Prostate gland (tissue), 2 donors: ENCODE data around the gene RGPD5. TPM values are rescaled to one million over a fixed set of nuclear protein-coding genes. Genes with fewer than 3 reads are reported as not detected.
"Not testable (repeated sequence)": the region's sequence is repeated elsewhere in the genome, so short reads cannot be mapped to it uniquely, and the experiment has no call there.

Experiments used
- DNase-seq: peaks from one replicate; pipeline ENCODE4 v3.0.0-alpha.2; 2019; ENCODE audit warnings: low spot score
- H3K27ac ChIP-seq, 2 donors: fragments of 200-600 bp; sonication (generic); 2 replicates each; pipeline ENCODE4 v1.5.1; 2017 to 2019
- H3K27me3 ChIP-seq: fragments of 200-600 bp; sonication (generic); replicated peaks from 2 replicates; pipeline ENCODE4 v1.5.1; 2019; ENCODE audit not compliant: insufficient read depth
- H3K36me3 ChIP-seq, 2 donors: fragments of 200-600 bp; sonication (generic); 1 replicate in 1 of 2; 2 replicates in 1 of 2; pipeline versions ENCODE4 v1.5.1 to v1.8.1; 2017 to 2019
- H3K4me1 ChIP-seq: fragments of 200-600 bp; sonication (generic); replicated peaks from 2 replicates; pipeline ENCODE4 v1.5.1; 2019
- H3K4me3 ChIP-seq, 2 donors: fragments of 200-600 bp; sonication (generic); 2 replicates each; pipeline ENCODE4 v1.5.1; 2017 to 2019
- H3K9me3 ChIP-seq: fragments of 200-600 bp; sonication (generic); 2 replicates; pipeline ENCODE4 v1.5.1; 2017
- WGBS: methylation state at CpG from one replicate; pipeline ENCODE4 v1.1.5; 2018; 5-methylcytosine and 5-hydroxymethylcytosine counted together
- intact Hi-C: fragments of 100-400 bp; cut with DNase I; formaldehyde crosslinking; loops from one replicate; pipeline ENCODE4 v1.14.2; 2022
- total RNA-seq, 2 donors: library from RNA; depleted of rRNA; stranded (reverse); fragments of >200 nt; gene quantifications; one replicate each; pipeline ENCODE4 v1.1.0, GENCODE V29; 2016

Gene RGPD5
- 100 to 1,000 TPM in 1 of 2 donors, 10 to 100 TPM in 1; 13.3 to 236 TPM for total RNA-seq

- H3K4me1 ChIP-seq, H3K36me3 ChIP-seq, H3K9me3 ChIP-seq, intact Hi-C loops, H3K27me3 ChIP-seq, H3K27ac ChIP-seq, H3K4me3 ChIP-seq, DNase-seq: not testable (repeated sequence)
- no CpG with 5 or more reads among the region's 77 CpGs for WGBS
Measured at GRCh38 chr2:109794074-109794737, at the start of gene RGPD5. TSS of gene RGPD5 (plus strand) at chr2:109794305. CDS start at chr2:109794466, 161 bp downstream.

GRCh38 chr2:109751572-109751971 is 42.5 kb upstream of the RGPD5 start:
- H3K27me3 ChIP-seq, DNase-seq, H3K9me3 ChIP-seq, H3K27ac ChIP-seq, H3K36me3 ChIP-seq, H3K4me1 ChIP-seq, H3K4me3 ChIP-seq, intact Hi-C loops: not testable (repeated sequence)
- no CpG with 5 or more reads among the region's 6 CpGs for WGBS

GRCh38 chr2:109757163-109757824 is 36.8 kb upstream of the RGPD5 start:
- H3K4me1 ChIP-seq, H3K27ac ChIP-seq, DNase-seq, H3K27me3 ChIP-seq, H3K9me3 ChIP-seq, H3K36me3 ChIP-seq, intact Hi-C loops, H3K4me3 ChIP-seq: not testable (repeated sequence)
- no CpG with 5 or more reads among the region's 3 CpGs for WGBS

- H3K36me3 ChIP-seq, DNase-seq, intact Hi-C loops, H3K4me1 ChIP-seq, H3K27ac ChIP-seq, H3K27me3 ChIP-seq, H3K9me3 ChIP-seq: not testable (repeated sequence)
- peak overlapping the region; percentile 8 to 27 for H3K4me3 ChIP-seq
- 0% methylated on average over 23 of the region's 106 CpGs for WGBS
Measured at GRCh38 chr2:109760265-109761042, 33.7 kb upstream of the RGPD5 start.

- DNase-seq, H3K4me3 ChIP-seq, intact Hi-C loops: not testable (repeated sequence)
Measured at GRCh38 chr2:109761043-109761454, 33.1 kb upstream of the RGPD5 start.

GRCh38 chr2:109761976-109762375 is 32.1 kb upstream of the RGPD5 start:
- H3K36me3 ChIP-seq, H3K4me3 ChIP-seq, DNase-seq, H3K4me1 ChIP-seq, H3K27ac ChIP-seq, intact Hi-C loops, H3K9me3 ChIP-seq, H3K27me3 ChIP-seq: not testable (repeated sequence)
- 83% methylated on average over 1 of the region's 5 CpGs for WGBS

More at GRCh38 chr2:109761043-109761454, 33.1 kb upstream of the RGPD5 start:
- not testable (repeated sequence) for H3K9me3 ChIP-seq, H3K4me1 ChIP-seq, H3K36me3 ChIP-seq, H3K27ac ChIP-seq, H3K27me3 ChIP-seq
- no CpG with 5 or more reads among the region's 23 CpGs for WGBS

GRCh38 chr2:109766074-109766473 is 28.0 kb upstream of the RGPD5 start:
- H3K4me1 ChIP-seq, H3K4me3 ChIP-seq, H3K9me3 ChIP-seq, H3K36me3 ChIP-seq, intact Hi-C loops, DNase-seq, H3K27ac ChIP-seq, H3K27me3 ChIP-seq: not testable (repeated sequence)
- 88% methylated on average over 4 of the region's 11 CpGs for WGBS

- WGBS = 78% methylated on average over 6 of the region's 8 CpGs
- DNase-seq, H3K9me3 ChIP-seq, H3K4me3 ChIP-seq, H3K27me3 ChIP-seq, intact Hi-C loops, H3K27ac ChIP-seq, H3K36me3 ChIP-seq, H3K4me1 ChIP-seq: not testable (repeated sequence)
Measured at GRCh38 chr2:109766886-109767578, 27.1 kb upstream of the RGPD5 start.

GRCh38 chr2:109768934-109769333 is 25.2 kb upstream of the RGPD5 start:
- DNase-seq, H3K4me3 ChIP-seq, H3K4me1 ChIP-seq, H3K27me3 ChIP-seq, H3K9me3 ChIP-seq, intact Hi-C loops, H3K27ac ChIP-seq, H3K36me3 ChIP-seq: not testable (repeated sequence)
- whole genome bisulfite sequencing = no CpG with 5 or more reads among the region's 10 CpGs

GRCh38 chr2:109779118-109779517 is 15.0 kb upstream of the RGPD5 start:
- intact Hi-C loops, H3K4me3 ChIP-seq, H3K9me3 ChIP-seq, H3K27ac ChIP-seq, H3K36me3 ChIP-seq, DNase-seq, H3K4me1 ChIP-seq, H3K27me3 ChIP-seq: not testable (repeated sequence)
- WGBS = no CpG with 5 or more reads among the region's 2 CpGs

GRCh38 chr2:109781147-109781816 is 12.8 kb upstream of the RGPD5 start:
- WGBS = no CpG with 5 or more reads among the region's 15 CpGs
- H3K9me3 ChIP-seq, H3K27me3 ChIP-seq, intact Hi-C loops, DNase-seq, H3K27ac ChIP-seq, H3K36me3 ChIP-seq, H3K4me1 ChIP-seq, H3K4me3 ChIP-seq: not testable (repeated sequence)
